Uterus (tissue), 4 donors: ENCODE measurements around the gene PLXNC1. TPM values are rescaled to one million over a fixed set of nuclear protein-coding genes. Genes with fewer than 3 reads are reported as not detected.

ENCODE experiments used
- DNase-seq, 2 donors: peaks; one replicate each; pipeline ENCODE4 v3.0.0-alpha.2; 2019 to 2020
- H3K27ac ChIP-seq, 2 donors: fragments of 200-600 bp; sonication (generic); 1 replicate in 1 of 2; 2 replicates in 1 of 2; pipeline ENCODE4 v1.5.1; 2016 to 2018
- H3K27me3 ChIP-seq, 2 donors: fragments of 200-600 bp; sonication (generic); one replicate each; pipeline ENCODE4 v1.5.1; 2018 to 2019; ENCODE audit warnings: control low read depth in 1 of 2
- H3K36me3 ChIP-seq, 2 donors: fragments of 200-600 bp; sonication (generic); one replicate each; pipeline ENCODE4 v1.5.1; 2019; ENCODE audit warnings: control low read depth in 1 of 2
- H3K4me1 ChIP-seq, 2 donors: fragments of 200-600 bp; sonication (generic); one replicate each; pipeline ENCODE4 v1.5.1; 2018 to 2019; ENCODE audit warnings: control low read depth in 1 of 2
- H3K4me3 ChIP-seq, 2 donors: fragments of 200-600 bp; sonication (generic); 1 replicate in 1 of 2; 2 replicates in 1 of 2; pipeline ENCODE4 v1.5.1; 2018 to 2019; ENCODE audit warnings: mild to moderate bottlenecking in 1 of 2
- H3K9me3 ChIP-seq, 2 donors: fragments of 200-600 bp; sonication (generic); one replicate each; pipeline ENCODE4 v1.5.1; 2019; ENCODE audit warnings: control low read depth in 1 of 2
- CTCF ChIP-seq, 4 experiments: fragments of 200-600 bp in 2 of 4; fragments of 450-650 bp in 2 of 4; sonication (generic) in 2 of 4; IDR thresholded peaks; one replicate each; pipeline ENCODE4 v1.5.1; 2016 to 2019; ENCODE audit warnings: antibody characterized with exemption in 4 of 4, mild to moderate bottlenecking in 2 of 4, moderate library complexity in 1 of 4
- POLR2A ChIP-seq, 2 donors: fragments of 450-650 bp; IDR thresholded peaks; one replicate each; pipeline ENCODE4 v1.6.1; 2016; ENCODE audit warnings: antibody characterized with exemption in 2 of 2, mild to moderate bottlenecking in 1 of 2, moderate library complexity in 1 of 2
- intact Hi-C: fragments of 100-400 bp; cut with DNase I; formaldehyde crosslinking; loops from one replicate; pipeline ENCODE4 v1.15.1; 2023; ENCODE audit warnings: low total_unique reads
- total RNA-seq, 4 donors: library from RNA; depleted of rRNA in 3 of 4; stranded (reverse); fragments of >200 nt in 3 of 4; gene quantifications; one replicate each; pipeline versions ENCODE4 v1.1.0 to v1.2.4, GENCODE V29; 2014 to 2023
- donor health status: DM: yes; HTN: yes; CAD: no.

PLXNC1 gene
- total RNA-seq, 4 donors from 2014 or later: 11.6 to 23.8 (median 16.3) TPM

GRCh38 chr12:94127239-94128131, 20.9 kb upstream of the PLXNC1 start:
- H3K36me3 ChIP-seq: no peaks in the 10 kb centered on the region
- DNase-seq: no peak
- intact Hi-C loops: no loop called here
- TF ChIP-seq POLR2A (IDR thresholded peaks at IDR 0.05): no peak
- TF ChIP-seq CTCF (IDR thresholded peaks at IDR 0.05): no peak
- no peaks in the 10 kb centered on the region for H3K9me3 ChIP-seq
- no peaks in the 10 kb centered on the region for H3K4me1 ChIP-seq
- peaks cover 0 to 4% of the 10 kb centered on the region in 2 donors for H3K27me3 ChIP-seq
- no peak overlapping the region for H3K4me3 ChIP-seq
- no peak overlapping the region for H3K27ac ChIP-seq

- no peak overlapping the region for H3K4me3 ChIP-seq
- peaks cover 0 to 4% of the 10 kb centered on the region in 2 donors for H3K27me3 ChIP-seq
- DNase-seq: no peak
- H3K4me1 ChIP-seq: no peaks in the 10 kb centered on the region
- H3K36me3 ChIP-seq: no peaks in the 10 kb centered on the region
- intact Hi-C loops: no loop called here
- no peaks in the 10 kb centered on the region for H3K9me3 ChIP-seq
- no peak for TF ChIP-seq POLR2A (IDR thresholded peaks at IDR 0.05)
- no peak for TF ChIP-seq CTCF (IDR thresholded peaks at IDR 0.05)
- no peak overlapping the region for H3K27ac ChIP-seq
Measured at GRCh38 chr12:94128280-94128679, 20.1 kb upstream of the PLXNC1 start.

GRCh38 chr12:94133964-94134795, 14.2 kb upstream of the PLXNC1 start:
- peaks cover 0 to 3% of the 10 kb centered on the region in 2 donors for H3K27me3 ChIP-seq
- no peaks in the 10 kb centered on the region for H3K4me1 ChIP-seq
- H3K27ac ChIP-seq: no peak overlapping the region
- peak in 1 of 2 donors; percentile 25 for DNase-seq
- TF ChIP-seq CTCF (IDR thresholded peaks at IDR 0.05) (peak; percentile 64 to 81 (median 76)), POLR2A (IDR thresholded peaks at IDR 0.05) (no peak)
- intact Hi-C loops: no loop called here
- H3K9me3 ChIP-seq: no peaks in the 10 kb centered on the region
- H3K4me3 ChIP-seq: no peak overlapping the region
- no peaks in the 10 kb centered on the region for H3K36me3 ChIP-seq

GRCh38 chr12:94135896-94136295, 12.5 kb upstream of the PLXNC1 start:
- DNase-seq: no peak
- no peak overlapping the region for H3K27ac ChIP-seq
- no peaks in the 10 kb centered on the region for H3K27me3 ChIP-seq
- no peaks in the 10 kb centered on the region for H3K9me3 ChIP-seq
- intact Hi-C loops: loop anchor here (5.0 kb wide), 1 partner anchor 396 kb away; no protein-coding TSS in a partner anchor
- no peak for TF ChIP-seq POLR2A (IDR thresholded peaks at IDR 0.05)
- TF ChIP-seq CTCF (IDR thresholded peaks at IDR 0.05): no peak
- H3K4me3 ChIP-seq: no peak overlapping the region
- H3K4me1 ChIP-seq: no peaks in the 10 kb centered on the region
- no peaks in the 10 kb centered on the region for H3K36me3 ChIP-seq
